Measurements from ENCODE around the gene UBTD2. TPM values are rescaled to one million over a fixed set of nuclear protein-coding genes. Genes with fewer than 3 reads are reported as not detected.
A peak's percentile ranks its signal among the peaks of the same experiment; 100 is the strongest.

Gene UBTD2
- total RNA-seq, 1 experiment from 2014 or later: 22.6 TPM

GRCh38 chr5:172283862-172284610 lies 472 bp upstream of the UBTD2 start:
- BruUV-seq (replicated peaks): TSS peak; percentile 67
- Histone ChIP-seq H3K9me2 (replicated peaks; ENCODE audit: low read length) (no peaks in the 10 kb centered on the region), H3K9me3 (ENCODE audit: low read length) (no peaks in the 10 kb centered on the region), H3K4me1 (ENCODE audit: insufficient read depth, low read length) (peaks cover 21% of the 10 kb centered on the region), H3K9ac (ENCODE audit: low read length) (peak overlapping the region; percentile 63), H2AFZ (ENCODE audit: low read length) (peak overlapping the region; percentile 89), H3K4me2 (ENCODE audit: low read length) (peak overlapping the region; percentile 94), H3K27ac (ENCODE audit: low read length) (no peak overlapping the region), H3F3A (ENCODE audit: low read length, unreplicated experiment) (peaks cover 6% of the 10 kb centered on the region), H3K36me3 (ENCODE audit: low read depth, low read length) (no peaks in the 10 kb centered on the region), H3K4me3 (ENCODE audit: low read length) (peak overlapping the region; percentile 80), H3K27me3 (ENCODE audit: low read length) (no peaks in the 10 kb centered on the region), H4K20me1 (ENCODE audit: low read length) (peaks cover 20% of the 10 kb centered on the region; the same call in 1 of the 2 replicates), H3K79me2 (ENCODE audit: low read length) (peaks cover 44% of the 10 kb centered on the region)
- ChIA-PET CTCF (interaction anchor here (1.9 kb wide), 1 partner anchor 9 kb away, joined by 7 read pairs; no protein-coding TSS in a partner anchor), POLR2A (ENCODE audit: unreplicated experiment) (no interaction called here)
- ATAC-seq (peak; percentile 68), DNase-seq (peak; percentile 85)
- TF ChIP-seq EZH2 (IDR thresholded peaks at IDR 0.05; ENCODE audit: low read length, unreplicated experiment) (no peak), CTCF (conservative IDR thresholded peaks at IDR 0.05; ENCODE audit: low read depth, low read length) (no peak), EZH2phosphoT487 (IDR thresholded peaks at IDR 0.05; ENCODE audit: borderline replicate concordance, low read length) (no peak)
- intact Hi-C loops (cut with micrococcal nuclease): loop anchor here (2.0 to 10.0 kb wide), 5 partner anchors 47 to 177 kb away; partner anchors contain the start of genes SH3PXD2B and STK10

- no peaks in the 10 kb centered on the region; the same call in 1 of the 2 replicates for H3K36me3 ChIP-seq (ENCODE audit: low read depth, low read length)
- H3K4me3 ChIP-seq (ENCODE audit: low read length): peak overlapping the region; percentile 97
- H3K27me3 ChIP-seq (ENCODE audit: low read length): no peaks in the 10 kb centered on the region
- no peaks in the 10 kb centered on the region for H3K9me3 ChIP-seq (ENCODE audit: low read length)
- ChIA-PET POLR2A (ENCODE audit: unreplicated experiment) (interaction anchor here (1.3 kb wide), 1 partner anchor 96 kb away, joined by 5 read pairs; no protein-coding TSS in a partner anchor), CTCF (interaction anchor here (0.6 to 1.9 kb wide), 4 partner anchors 11 to 120 kb away, joined by 3 to 7 read pairs (median 3); no protein-coding TSS in a partner anchor)
- DNase-seq (peak; percentile 91), ATAC-seq (peak; percentile 59)
- intact Hi-C loops (cut with micrococcal nuclease): loop anchor here (2.0 to 10.0 kb wide), 4 partner anchors 45 to 172 kb away; partner anchors contain the start of genes SH3PXD2B and STK10
- peak overlapping the region; percentile 43 for H3K27ac ChIP-seq (ENCODE audit: low read length)
- TSS peak; percentile 85 for BruUV-seq (replicated peaks)
- peak overlapping the region; percentile 81 for H3K9ac ChIP-seq (ENCODE audit: low read length)
- H3K4me1 ChIP-seq (ENCODE audit: insufficient read depth, low read length): peaks cover 21% of the 10 kb centered on the region
- TF ChIP-seq CTCF (conservative IDR thresholded peaks at IDR 0.05; ENCODE audit: low read depth, low read length) (no peak), EZH2phosphoT487 (IDR thresholded peaks at IDR 0.05; ENCODE audit: borderline replicate concordance, low read length) (no peak), EZH2 (IDR thresholded peaks at IDR 0.05; ENCODE audit: low read length, unreplicated experiment) (no peak)
- H2AFZ ChIP-seq (ENCODE audit: low read length): peak overlapping the region; percentile 79
- H4K20me1 ChIP-seq (ENCODE audit: low read length): peaks cover 20% of the 10 kb centered on the region; the same call in 1 of the 2 replicates
- peaks cover 6% of the 10 kb centered on the region for H3F3A ChIP-seq (ENCODE audit: low read length, unreplicated experiment)
- peaks cover 59% of the 10 kb centered on the region for H3K79me2 ChIP-seq (ENCODE audit: low read length)
- H3K9me2 ChIP-seq (replicated peaks; ENCODE audit: low read length): no peaks in the 10 kb centered on the region
- peak overlapping the region; percentile 90 for H3K4me2 ChIP-seq (ENCODE audit: low read length)
Measured at GRCh38 chr5:172282272-172283019, 1.1 kb downstream of the UBTD2 start.

Measured in PC-3 (cell line).